Chondrocyte (in vitro differentiated cells): ENCODE results near the gene SHISA4. TPM values are rescaled to one million over a fixed set of nuclear protein-coding genes. Genes with fewer than 3 reads are reported as not detected.
"Not testable (repeated sequence)": the region's sequence is repeated elsewhere in the genome, so short reads cannot be mapped to it uniquely, and the experiment has no call there.

Source experiments
- DNase-seq: peaks from one replicate; pipeline ENCODE4 v3.0.0; 2021; ENCODE audit warnings: mixed read lengths, low spot score
- H3K27ac Mint-ChIP-seq: one replicate; pipeline ENCODE4 v1.8.0; 2021; ENCODE audit warnings: mild to moderate bottlenecking, moderate library complexity, mixed read lengths; ENCODE audit not compliant: unreplicated experiment
- H3K27me3 Mint-ChIP-seq: 2 replicates; pipeline ENCODE4 v1.8.0; 2021; ENCODE audit warnings: low read depth, mixed read lengths
- H3K36me3 Mint-ChIP-seq: 2 replicates; pipeline ENCODE4 v1.8.0; 2021; ENCODE audit warnings: low read depth, mixed read lengths
- H3K4me1 Mint-ChIP-seq: 2 replicates; pipeline ENCODE4 v1.8.0; 2021; ENCODE audit warnings: low read depth, mild to moderate bottlenecking, mixed read lengths
- H3K4me3 Mint-ChIP-seq: one replicate; pipeline ENCODE4 v1.8.0; 2021; ENCODE audit warnings: mild to moderate bottlenecking, moderate library complexity, mixed read lengths; ENCODE audit not compliant: unreplicated experiment
- H3K9me3 Mint-ChIP-seq: 2 replicates; pipeline ENCODE4 v1.8.0; 2021; ENCODE audit warnings: low read depth, mixed read lengths
- total RNA-seq: library from RNA; stranded (reverse); gene quantifications from 3 replicates; pipeline ENCODE4 v1.2.1, GENCODE V29; 2021
- TF ChIP-seq, protein P1 (sequence below): fragments of 200-600 bp; sonication (generic); IDR thresholded peaks from 2 replicates; pipeline ENCODE4 v1.5.0; 2021; ENCODE audit warnings: antibody characterized with exemption, mild to moderate bottlenecking, moderate library complexity

The SHISA4 gene
- total RNA-seq, 1 donor from 2014 or later, result 37.7 TPM

DNA sequence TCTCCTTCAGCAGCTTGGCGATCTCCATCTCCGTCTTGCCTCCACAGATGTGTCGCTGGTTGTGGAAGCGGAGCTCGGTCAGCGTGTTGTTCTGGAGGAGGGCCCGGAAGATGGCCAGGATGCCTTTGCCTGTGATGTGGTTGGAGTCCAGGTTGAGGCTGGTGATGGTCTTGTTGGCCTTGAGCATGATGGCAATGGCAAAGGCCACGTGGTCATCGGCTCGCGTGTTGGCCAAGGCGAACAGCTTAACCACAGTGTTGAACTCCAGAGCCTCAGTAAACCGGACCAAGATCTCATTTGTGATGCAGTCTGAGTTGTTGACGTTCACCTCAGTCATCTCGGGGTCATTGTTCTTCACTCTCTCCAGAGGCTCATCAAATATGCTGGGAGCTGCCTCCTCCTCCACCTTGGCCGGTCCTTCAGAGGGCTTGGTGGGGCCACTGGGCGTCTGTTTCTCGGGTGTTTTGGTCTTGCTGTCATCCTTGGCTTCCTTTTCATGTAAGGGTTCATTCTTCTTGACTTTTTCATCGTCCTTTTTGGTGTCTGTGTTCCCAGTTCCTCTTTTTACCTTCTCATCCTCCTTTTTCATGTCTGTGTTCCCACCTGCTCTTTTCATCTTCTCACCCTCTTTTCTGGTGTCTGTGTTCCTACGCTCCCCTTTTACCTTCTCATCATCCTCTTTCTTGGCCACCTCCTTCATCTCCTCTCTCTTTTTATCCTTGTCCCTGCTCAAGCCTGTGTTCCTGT, 11.2 kb downstream of the SHISA4 start:
- no peaks in the 10 kb centered on the region for H3K9me3 Mint-ChIP-seq
- H3K27ac Mint-ChIP-seq, result peak overlapping the region; percentile 93
- H3K36me3 Mint-ChIP-seq, result peaks cover 24% of the 10 kb centered on the region
- TF ChIP-seq, protein P1, sequence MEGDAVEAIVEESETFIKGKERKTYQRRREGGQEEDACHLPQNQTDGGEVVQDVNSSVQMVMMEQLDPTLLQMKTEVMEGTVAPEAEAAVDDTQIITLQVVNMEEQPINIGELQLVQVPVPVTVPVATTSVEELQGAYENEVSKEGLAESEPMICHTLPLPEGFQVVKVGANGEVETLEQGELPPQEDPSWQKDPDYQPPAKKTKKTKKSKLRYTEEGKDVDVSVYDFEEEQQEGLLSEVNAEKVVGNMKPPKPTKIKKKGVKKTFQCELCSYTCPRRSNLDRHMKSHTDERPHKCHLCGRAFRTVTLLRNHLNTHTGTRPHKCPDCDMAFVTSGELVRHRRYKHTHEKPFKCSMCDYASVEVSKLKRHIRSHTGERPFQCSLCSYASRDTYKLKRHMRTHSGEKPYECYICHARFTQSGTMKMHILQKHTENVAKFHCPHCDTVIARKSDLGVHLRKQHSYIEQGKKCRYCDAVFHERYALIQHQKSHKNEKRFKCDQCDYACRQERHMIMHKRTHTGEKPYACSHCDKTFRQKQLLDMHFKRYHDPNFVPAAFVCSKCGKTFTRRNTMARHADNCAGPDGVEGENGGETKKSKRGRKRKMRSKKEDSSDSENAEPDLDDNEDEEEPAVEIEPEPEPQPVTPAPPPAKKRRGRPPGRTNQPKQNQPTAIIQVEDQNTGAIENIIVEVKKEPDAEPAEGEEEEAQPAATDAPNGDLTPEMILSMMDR, result no peak
- H3K27me3 Mint-ChIP-seq, result no peaks in the 10 kb centered on the region
- H3K4me3 Mint-ChIP-seq, result peak overlapping the region; percentile 36
- H3K4me1 Mint-ChIP-seq, result peaks cover 81% of the 10 kb centered on the region
- DNase-seq, result no peak

DNA sequence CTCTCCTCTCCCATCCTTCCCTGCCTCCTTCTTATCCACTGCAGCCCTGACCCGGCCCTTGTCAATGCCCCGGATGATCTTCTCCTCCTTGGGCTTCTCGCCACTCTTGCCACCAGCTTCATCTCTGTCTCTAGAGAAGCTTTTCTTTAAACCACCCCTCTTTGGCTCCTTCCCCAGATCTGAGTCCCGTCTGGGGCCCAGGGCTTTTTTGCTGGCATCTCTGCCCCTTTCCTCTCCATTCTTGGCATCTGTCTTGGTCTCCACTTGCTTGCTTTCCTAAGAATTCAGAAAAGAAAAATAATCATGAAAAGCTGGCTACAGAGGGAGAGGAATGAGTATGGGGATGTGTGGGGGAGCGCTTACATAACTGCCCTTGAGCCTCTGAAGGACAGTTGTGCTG, 11.8 kb downstream of the SHISA4 start:
- H3K4me3 Mint-ChIP-seq, result peak overlapping the region; percentile 36
- H3K36me3 Mint-ChIP-seq, result peaks cover 24% of the 10 kb centered on the region
- H3K27me3 Mint-ChIP-seq, result no peaks in the 10 kb centered on the region
- peaks cover 87% of the 10 kb centered on the region for H3K4me1 Mint-ChIP-seq
- DNase-seq, result no peak
- H3K27ac Mint-ChIP-seq, result peak overlapping the region; percentile 93
- no peaks in the 10 kb centered on the region for H3K9me3 Mint-ChIP-seq
- TF ChIP-seq, protein P1, result no peak

DNA sequence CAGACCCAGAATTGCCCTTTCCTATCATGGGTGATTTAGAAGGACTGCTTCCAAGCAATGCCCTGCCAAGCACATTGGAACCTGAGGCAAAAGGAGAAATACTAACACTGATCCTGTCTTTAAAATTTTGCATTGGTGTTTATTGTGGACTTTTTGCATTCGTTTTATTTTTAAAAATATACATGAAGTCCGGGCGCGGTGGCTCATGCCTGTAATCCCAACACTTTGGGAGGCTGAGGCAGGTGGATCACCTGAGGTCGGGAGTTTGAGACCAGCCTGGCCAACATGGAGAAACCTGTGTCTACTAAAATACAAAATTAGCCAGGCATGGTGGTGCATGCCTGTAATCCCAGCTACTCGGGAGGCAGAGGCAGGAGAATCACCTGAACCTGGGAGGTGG, 12.3 kb downstream of the SHISA4 start:
- not testable (repeated sequence) for H3K9me3 Mint-ChIP-seq

DNA sequence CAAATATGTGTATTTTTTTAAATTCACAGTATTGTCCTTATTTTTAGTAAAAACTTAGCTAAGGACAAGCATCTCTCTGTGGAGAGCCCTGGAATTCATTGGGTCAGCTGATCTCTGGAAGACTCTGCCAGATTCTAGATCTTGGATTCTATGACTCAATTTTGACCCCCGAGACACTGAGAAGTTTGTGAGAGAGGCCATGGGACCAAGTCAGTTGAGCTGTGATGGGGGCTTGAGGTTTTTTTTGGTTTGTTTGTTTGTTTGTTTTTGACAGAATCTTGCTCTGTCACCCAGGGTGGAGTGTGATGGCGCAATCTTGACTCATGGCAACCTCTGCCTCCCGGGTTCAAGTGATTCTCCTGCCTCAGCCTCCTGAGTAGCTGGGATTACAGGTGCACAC, 13.5 kb downstream of the SHISA4 start:
- DNase-seq, result no peak
- peaks cover 21% of the 10 kb centered on the region for H3K36me3 Mint-ChIP-seq
- no peaks in the 10 kb centered on the region for H3K27me3 Mint-ChIP-seq
- peak overlapping the region; percentile 94 for H3K27ac Mint-ChIP-seq
- H3K9me3 Mint-ChIP-seq, result no peaks in the 10 kb centered on the region
- TF ChIP-seq, protein P1, result no peak
- peaks cover 89% of the 10 kb centered on the region for H3K4me1 Mint-ChIP-seq
- H3K4me3 Mint-ChIP-seq, result no peak overlapping the region

More for the DNA sequence above, 12.3 kb downstream of the SHISA4 start:
- DNase-seq, H3K4me3 Mint-ChIP-seq, H3K27me3 Mint-ChIP-seq: not testable (repeated sequence)
- Mint-ChIP-seq H3K36me3 (peaks cover 22% of the 10 kb centered on the region), H3K27ac (peak overlapping the region; percentile 93), H3K4me1 (peaks cover 89% of the 10 kb centered on the region)

DNA sequence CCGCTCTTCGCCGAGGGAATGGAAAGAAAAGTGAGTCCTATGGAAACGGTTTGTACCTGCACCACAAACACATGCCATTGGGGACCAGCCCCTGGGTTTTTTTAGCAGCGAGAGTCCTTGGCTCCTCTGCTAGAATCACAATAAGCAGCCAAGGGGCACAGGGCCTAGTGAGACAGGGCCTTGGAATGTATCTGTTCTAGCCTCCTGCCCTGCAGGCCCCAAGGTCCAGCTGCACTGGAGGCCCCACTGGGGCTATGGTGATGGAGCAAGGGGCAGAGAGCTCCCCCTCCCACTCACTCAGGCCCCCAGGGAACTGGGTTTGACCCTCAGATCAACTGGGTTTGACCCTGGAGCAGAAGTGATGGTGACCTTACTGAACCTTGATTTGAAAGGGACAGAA, 14.4 kb downstream of the SHISA4 start:
- no peak for DNase-seq
- no peaks in the 10 kb centered on the region for H3K27me3 Mint-ChIP-seq
- H3K4me1 Mint-ChIP-seq, result peaks cover 85% of the 10 kb centered on the region
- TF ChIP-seq, protein P1, result no peak
- peaks cover 18% of the 10 kb centered on the region for H3K36me3 Mint-ChIP-seq
- H3K9me3 Mint-ChIP-seq, result no peaks in the 10 kb centered on the region
- H3K4me3 Mint-ChIP-seq, result no peak overlapping the region
- H3K27ac Mint-ChIP-seq, result peak overlapping the region; percentile 94

DNA sequence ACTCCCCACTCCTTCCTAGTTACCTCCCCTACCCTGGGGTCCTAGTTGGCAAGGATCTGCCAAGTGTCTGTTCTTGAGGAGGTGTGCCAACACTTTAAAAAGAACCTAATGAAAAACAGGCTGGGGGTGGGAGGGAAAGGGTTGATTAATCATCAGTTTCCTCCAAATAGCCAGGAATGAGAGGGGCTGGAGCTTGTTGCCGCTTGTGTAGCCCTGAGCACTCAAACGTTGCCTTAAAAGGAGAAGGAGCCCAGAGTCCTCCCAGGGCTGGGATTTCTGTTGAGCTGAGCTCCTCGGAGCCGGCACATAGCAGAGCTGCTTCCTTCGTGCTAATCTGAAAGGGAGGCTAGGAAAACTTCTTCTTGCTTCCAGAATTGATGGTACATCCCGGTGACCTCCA, 15.9 kb downstream of the SHISA4 start:
- H3K4me1 Mint-ChIP-seq, result peaks cover 76% of the 10 kb centered on the region
- peaks cover 11% of the 10 kb centered on the region for H3K36me3 Mint-ChIP-seq

More for the DNA sequence above, 15.9 kb downstream of the SHISA4 start:
- TF ChIP-seq, protein P1, result no peak
- Mint-ChIP-seq H3K9me3 (no peaks in the 10 kb centered on the region), H3K27me3 (no peaks in the 10 kb centered on the region), H3K4me3 (peak overlapping the region; percentile 10), H3K27ac (peak overlapping the region; percentile 94)
- DNase-seq, result no peak
